ENCODE results near the gene RAB4A. TPM values are rescaled to one million over a fixed set of nuclear protein-coding genes. Genes with fewer than 3 reads are reported as not detected.

Gene RAB4A
- 22.0 and 43.0 TPM in 2 replicates for total RNA-seq

GRCh38 chr1:229270547-229271447 lies at the start of gene RAB4A:
RAB4A (plus strand) TSS chr1:229271111; CDS start chr1:229271340, 229 bp downstream.

GRCh38 chr1:229342656-229343569 lies 72.0 kb downstream of the RAB4A start, which contains the start of gene CCSAP:
CCSAP (minus strand) TSS chr1:229343047; CDS start chr1:229342465, 582 bp downstream.

Other genes starting within 250 kb of the RAB4A start
- 4.7 and 8.4 TPM in 2 replicates for gene CCSAP, start 71.9 kb downstream of the RAB4A start, total RNA-seq
- gene ACTA1, start 163.0 kb downstream of the RAB4A start, total RNA-seq: not detected in 2 replicates
- 17.3 and 25.6 TPM in 2 replicates for gene NUP133, start 237.2 kb downstream of the RAB4A start, total RNA-seq

All from cardiac atrium fibroblast (primary cell).